ENCODE data around the gene KLHL29. TPM values are rescaled to one million over a fixed set of nuclear protein-coding genes. Genes with fewer than 3 reads are reported as not detected.

The KLHL29 gene
- total RNA-seq, 1 donor from 2014 or later: 23.6 TPM

DNA sequence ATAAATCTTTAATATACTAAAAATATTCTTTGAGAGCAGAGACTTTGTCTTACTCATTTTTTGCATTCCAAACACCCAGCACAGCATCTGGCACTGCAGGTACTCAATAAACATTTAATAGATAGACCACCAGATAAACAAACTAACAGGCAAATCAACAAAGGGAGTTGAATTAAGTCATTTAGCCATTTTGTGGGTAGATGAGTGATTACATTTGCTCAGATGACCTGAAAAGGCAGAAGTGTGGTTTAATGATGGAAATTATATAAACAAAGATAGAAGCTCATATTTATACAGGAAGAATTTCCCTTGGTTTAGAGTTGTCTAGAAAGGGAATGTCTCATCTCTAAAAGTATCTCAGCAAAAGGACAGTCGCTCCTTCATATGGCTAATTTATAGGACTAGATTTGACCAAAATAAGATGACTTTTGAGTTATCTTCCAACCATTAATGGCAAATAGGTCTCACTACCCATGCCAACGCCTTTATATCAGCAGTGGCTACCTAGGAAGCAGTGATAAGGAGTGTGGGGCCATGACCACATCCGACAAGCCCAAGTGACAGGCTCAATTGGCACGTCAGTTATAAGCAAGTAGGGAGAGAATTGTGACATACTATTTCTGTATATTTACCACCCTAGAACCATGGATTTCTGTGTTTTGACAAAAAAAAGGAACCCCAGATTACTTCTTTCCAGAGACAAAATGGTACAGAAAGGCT, 368.5 kb downstream of the KLHL29 start:
- no peak for DNase-seq (ENCODE audit: low spot score)

- DNase-seq (ENCODE audit: low spot score): no peak
Observed at GRCh38 chr2:23754970-23755369, 370.0 kb downstream of the KLHL29 start.

GRCh38 chr2:23756593-23757292, 371.8 kb downstream of the KLHL29 start:
- no peak for DNase-seq (ENCODE audit: low spot score)

DNA sequence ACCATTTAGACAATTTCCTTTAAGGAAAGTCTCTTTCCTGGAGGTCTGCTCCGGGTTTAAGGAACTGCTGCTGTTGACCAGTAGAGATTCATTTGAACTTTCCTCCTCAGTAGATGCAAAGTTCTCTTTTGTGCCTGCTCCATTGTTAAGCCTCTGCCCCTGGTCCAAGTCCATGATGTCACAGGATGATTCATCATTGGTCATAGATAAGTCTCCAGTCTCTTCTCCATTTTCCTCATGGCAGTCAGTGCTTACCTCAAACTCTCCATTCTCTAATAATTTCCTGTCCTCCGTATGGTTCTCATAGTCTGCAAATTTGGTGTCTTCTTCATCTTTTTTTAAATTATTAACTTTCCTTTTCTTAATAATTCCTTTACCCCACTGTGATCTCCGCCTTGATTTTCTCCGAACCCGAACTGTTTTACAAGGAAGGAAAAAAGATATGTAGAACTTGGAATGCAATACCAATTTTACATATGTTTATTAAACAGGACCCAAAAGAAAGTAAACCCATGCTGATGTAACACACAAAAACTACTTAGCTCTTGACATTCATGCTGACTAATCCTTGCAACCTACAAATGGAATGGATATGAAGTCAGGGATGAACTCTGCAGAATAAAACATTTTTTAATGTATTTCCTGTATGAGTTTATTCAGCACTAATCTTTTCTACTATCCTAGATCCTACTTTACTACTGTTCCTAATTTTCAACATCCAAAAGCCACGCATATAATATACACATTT, 372.9 kb downstream of the KLHL29 start:
- DNase-seq (ENCODE audit: low spot score): no peak
